ENCODE measurements around the gene COPS2.

DNA sequence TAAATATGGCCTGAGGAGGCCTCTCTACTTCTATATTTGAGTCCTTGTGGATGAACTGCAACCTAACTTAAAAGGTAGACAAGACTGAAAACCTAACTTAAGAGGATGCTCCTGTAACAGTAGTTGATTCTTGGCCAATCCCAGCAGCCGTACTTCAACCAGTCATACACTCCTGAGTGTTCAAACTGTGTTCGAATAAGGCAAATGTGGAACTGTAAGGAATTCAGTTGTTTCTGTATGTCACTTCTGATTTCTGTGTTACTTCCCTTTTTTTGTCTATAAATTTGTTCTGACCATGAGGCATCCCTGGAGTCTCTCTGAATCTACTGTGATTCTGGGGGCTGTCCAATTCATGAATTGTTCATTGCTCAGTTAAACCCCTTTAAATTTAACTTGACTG is 35.2 kb upstream of the COPS2 start:
- no peak for TF ChIP-seq POLR2A (IDR thresholded peaks at IDR 0.05; ENCODE audit: low read length)
- TF ChIP-seq GATA1 (IDR thresholded peaks at IDR 0.05; ENCODE audit: low read depth, low read length), result no peak
